Activated T-cell treated with anti-CD3 and anti-CD28 coated beads for 24 hours (primary cell): ENCODE measurements around the gene LRP5.
A peak's percentile ranks its signal among the peaks of the same experiment; 100 is the strongest.
"Not testable (repeated sequence)": the region's sequence is repeated elsewhere in the genome, so short reads cannot be mapped to it uniquely, and the experiment has no call there.

Experiments used
- DNase-seq: peaks from one replicate; pipeline ENCODE4 v3.0.0-alpha.2; 2020; ENCODE audit warnings: low read depth

Gene LRP5

DNA sequence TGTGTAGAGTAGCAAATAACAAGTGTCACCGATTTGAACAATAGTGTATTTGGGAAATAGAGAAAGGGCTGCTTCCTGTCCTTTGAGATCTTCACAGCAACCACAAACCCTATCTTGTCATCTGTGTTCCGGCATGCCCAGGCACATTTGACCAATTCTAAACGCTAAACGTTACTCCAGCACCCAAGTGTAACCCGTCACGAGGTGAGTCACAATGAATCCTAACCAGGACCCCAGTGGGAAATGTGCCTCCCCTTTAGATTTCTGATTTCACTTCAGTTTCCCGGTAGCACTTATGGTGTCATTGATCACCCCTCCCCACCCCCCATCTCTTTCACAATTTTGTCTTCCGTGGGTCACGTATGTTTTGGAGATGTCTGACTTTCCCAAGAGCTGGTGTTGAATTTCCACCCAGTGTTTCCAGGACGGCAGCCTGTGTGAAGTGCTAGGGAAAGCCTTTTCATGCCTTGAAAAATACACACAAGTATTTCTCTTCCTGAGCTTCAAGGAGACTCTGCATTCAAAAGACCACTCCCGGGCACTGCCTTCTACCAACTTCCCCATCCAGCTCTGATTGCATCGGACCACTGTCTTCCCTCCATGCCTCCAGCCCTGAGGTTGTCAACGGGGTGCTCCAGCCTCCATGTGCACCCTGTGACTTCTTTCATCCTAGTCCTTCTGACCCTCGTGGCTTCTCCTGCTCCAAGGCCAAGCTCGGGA is 30.1 kb upstream of the LRP5 start:
- peak; percentile 16 for DNase-seq

DNA sequence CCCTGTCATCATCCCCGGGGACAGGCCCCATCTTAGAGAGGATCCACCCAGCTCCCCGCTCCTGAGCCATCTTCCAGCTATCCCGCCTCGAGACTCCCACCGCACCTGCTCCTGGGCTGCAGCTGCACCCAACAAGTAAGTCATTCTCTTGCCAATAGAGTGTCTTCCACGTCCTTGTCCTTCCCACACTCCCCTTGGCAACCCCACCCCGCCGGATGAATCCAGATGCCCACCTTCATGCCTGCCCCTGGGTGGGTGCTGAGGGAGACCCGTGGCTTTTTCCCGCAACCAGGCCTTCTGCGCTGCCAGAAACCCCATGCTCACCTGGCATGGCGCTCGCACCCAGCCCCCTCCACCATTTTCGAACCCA is 29.5 kb upstream of the LRP5 start:
- DNase-seq = no peak

DNA sequence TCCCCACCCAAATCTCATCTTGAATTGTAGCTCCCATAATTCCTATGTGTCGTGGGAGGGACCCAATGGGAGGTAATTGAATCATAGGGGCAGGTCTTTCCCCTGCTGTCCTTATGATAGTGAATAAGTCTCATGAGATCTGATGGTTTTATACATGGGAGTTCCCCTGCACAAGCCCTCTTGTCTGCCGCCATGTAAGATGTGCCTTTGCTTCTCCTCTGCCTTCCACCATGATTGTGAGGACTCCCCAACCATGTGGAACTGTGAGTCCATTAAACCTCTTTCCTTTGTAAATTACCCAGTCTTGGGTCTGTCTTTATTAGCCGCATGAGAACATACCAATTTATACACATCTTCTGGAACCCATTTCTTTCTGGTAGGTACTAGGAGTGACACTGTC is 27.8 kb upstream of the LRP5 start:
- not testable (repeated sequence) for DNase-seq

DNA sequence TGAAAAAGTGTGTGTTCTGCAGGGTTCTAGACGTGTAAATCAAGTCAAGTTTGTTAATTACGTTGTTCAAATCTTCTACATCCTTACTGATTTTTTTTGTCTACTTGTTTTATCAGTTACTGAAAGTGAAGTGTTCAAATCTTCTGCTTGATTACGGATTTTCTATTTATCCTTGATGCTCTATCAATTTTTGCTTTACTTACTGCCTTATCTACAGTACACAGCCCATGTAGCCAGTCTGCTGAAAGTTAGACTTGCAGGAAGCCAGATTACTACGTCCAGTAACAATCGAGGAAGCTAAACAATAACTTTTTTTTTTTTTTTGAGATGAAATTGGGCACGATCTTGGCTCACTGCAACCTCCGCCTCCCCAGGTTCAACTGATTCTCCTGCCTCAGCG is 25.0 kb upstream of the LRP5 start:
- DNase-seq = no peak

DNA sequence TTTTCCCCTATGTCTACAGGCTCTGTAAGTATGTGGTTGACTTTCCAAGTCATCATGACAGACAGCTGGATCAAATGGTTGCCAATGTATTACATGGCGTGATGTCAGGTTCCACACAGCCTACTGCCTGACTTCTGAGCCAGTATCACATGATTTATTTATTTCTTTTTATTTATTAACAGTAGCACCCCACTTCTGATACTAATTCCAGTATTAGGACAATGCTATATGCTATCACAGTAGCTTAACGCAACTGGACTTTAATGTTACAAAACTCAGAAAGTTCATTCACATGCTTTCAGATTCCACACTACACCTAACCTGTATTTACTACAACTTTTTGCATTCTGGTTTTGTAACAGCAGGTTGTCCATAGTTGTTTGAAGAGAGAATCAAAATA is 22.9 kb upstream of the LRP5 start:
- no peak for DNase-seq

DNA sequence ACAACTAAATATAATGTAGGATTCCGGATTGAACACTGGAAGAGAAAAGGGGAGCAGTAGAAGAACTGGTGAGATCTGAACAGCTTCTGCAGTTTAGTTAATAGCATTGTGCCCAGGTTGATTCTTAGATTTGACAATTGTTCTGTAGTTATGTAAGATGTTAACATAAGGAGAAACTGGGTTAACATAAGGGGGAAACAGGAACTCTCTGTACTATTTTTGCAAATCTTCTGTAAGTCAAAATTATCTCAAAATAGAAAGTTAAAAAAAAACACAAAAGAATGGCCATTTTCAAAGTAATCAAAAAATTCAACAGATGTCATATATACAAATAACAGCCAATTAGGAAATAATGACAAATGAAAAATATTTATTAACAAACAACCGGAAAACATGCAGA is 18.7 kb upstream of the LRP5 start:
- DNase-seq = no peak

DNA sequence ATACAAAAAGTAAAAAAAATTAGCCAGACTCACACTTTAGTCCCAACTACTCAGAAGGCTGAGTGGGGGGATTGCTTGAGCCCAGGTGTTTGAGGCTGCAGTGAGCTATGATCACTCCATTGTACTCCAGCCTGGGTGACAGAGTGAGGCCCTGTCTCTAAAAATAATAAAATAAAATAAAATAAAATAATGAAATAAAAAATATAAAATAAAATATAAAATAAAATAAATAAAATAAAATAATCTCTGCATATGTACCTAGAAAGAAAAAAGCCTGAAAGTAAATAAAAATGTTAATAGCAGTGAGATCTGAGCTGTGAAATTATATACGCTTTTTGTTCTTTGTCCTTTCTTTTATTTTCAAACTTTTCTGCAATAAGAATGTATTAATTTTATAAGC is 17.1 kb upstream of the LRP5 start:
- DNase-seq = no peak

DNA sequence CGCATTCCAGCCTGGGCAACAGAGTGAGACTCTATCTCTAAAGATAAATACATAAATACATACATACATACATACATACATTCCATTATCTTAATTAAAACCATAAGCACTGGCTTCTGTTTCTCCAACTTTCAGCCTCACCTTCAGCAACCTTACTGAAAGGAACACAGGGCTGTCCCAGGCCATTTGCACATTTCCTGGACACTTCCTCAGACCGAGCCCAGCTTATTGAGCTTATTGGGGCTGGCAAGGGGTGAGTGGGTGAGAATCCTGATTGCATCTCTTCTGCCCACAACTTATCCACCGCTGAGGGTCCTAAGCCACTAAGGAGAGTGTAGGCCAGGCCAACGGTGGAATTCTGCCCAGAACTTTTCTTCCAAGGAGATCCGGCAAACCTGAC is 16.5 kb upstream of the LRP5 start:
- no peak for DNase-seq

DNA sequence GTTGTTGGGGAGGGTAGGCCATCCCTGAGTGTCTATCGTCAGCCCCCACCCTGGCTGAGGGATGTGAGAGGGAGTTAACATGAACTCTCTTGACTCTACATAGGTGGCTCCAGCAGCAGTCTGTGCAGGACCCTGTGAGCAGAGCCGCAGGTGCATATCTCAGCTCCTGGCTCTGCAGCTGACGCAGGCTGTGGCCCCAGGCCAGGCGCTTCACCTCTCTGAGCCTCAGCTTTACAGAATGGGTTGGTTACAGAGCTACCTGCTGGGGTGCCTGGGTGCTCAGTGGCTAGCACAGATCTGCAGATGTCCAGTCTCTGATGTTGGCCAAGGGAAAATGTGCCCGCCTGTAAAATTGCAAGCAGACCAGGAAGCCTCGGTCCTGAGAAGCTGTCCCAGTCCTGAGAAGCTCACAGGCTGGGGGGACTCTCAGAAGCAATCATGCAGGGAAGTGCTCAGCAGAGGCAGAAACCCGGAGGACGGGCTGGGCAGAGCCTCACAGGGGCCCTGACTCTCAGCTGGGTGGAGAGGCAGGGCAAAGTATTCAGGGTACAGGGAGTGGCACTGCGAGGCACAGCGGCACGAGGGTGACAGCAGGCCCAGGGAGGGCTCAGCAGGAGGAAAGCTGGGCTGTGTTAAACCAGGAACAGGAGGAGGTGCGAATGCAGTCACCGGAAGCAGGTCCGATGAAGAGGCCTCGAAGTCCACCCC is 15.9 kb upstream of the LRP5 start:
- DNase-seq = no peak

DNA sequence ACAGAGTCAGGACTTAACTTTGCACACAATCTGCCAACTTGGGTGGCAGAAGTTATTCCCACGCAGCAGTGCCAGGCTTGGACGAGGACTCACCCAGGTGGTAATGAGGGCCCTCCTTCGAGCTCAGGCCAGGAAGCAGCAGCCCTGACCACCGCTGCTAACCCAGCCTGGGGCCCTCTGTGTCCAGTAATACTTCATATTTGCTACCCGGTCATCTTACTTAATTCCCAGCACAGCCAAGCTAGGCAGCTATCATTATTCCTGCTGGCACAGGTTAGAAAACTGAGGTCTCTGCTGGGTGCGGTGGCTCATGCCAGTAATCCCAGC is 15.4 kb upstream of the LRP5 start:
- no peak for DNase-seq

DNA sequence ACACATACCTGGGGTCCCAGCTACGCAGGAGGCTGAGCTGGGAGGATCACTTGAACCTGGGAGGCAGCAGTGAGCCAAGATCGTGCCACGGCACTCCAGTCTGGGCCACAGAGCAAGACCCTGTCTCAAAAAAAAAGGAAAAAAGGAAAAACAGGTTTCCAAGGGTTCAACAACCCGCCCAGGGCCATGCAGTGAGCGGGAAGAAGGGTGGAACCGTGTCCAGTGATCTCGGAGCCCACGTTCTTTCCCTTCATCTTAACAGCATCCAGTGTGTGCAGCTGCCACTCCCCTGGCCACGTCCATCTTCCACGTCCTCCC is 14.9 kb upstream of the LRP5 start:
- DNase-seq = no peak

DNA sequence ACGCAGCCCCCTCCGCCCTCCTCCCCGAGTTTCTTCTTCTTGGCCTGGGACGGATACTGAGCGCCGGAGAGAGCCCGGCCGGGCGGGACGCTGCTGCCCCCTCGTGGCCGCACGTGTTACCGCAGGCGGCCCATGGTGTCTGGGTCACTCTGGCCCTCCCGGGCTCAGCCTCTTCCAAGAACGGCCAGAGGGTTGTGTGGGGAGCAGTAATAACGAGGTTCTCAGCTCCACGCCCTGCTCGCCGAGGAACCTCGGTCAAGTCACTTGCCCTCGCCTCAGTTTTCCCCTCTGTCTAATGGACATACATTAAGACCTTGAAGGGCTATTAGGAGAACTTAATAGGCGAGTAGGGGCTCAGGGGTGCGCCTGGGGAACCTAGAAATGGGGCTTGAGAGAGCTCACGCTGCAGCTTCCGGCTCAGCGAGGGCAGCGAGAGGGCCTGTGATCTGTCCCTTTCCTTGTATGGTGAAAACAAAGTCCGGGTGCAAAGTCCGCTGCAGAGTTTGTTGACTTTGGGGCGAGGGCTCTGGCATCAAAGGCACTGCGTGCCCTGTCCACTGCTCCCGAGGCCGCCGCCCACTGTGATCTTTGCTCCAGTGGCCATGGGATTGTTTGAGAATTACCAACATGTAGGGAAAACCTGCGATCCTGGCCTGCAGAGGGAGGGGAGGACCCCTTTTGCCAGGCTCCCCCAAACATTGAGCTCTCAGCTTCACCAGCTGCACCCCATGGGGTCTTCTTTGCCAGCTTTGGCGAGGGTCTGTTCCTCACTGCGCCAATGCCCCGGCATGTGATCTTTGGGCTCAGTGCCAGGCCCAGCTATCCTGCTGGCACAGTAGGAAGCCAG is 14.4 kb upstream of the LRP5 start:
- DNase-seq = peak; percentile 58

DNA sequence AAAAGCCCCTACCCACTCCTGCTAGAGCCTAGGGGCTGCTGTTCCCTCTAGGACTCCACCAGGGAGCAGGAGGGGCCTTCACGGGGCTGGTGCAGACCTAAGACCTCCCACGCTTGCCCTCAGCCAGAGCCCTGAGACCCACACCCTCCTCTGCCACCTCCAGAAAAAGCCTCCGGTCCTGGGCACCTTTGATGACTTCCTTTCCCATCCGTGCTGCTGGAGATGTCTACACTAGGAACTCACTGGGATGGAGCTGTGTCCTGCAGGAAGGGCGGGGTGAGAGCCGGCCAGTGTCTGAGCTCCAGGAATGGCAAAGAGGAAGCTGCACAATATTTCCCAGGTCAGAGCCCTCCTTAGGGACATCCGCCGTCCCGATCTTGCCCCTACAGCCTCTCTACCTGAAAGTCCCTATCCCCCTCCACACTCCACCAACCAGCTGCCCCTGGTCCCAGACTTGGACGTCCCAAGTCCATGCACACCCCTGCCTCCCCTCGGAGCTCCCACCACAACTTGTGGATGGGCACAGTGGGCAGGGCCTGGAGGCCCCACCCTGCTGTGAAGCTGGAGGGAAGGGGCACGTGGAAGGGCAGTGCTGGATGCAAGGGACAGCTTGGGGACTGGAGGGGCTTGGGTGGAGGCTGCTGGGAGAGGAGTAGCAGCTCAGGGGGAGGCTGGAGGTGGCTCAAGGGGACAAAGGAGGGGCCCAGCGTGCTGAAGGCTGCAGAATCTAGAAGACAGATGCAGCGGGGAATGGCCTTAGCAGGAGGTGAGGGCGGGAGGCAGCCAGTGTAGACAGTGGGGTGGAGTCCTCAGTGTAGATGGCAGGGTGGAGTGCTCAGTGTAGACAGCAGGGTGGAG is 13.5 kb upstream of the LRP5 start:
- no peak for DNase-seq

DNA sequence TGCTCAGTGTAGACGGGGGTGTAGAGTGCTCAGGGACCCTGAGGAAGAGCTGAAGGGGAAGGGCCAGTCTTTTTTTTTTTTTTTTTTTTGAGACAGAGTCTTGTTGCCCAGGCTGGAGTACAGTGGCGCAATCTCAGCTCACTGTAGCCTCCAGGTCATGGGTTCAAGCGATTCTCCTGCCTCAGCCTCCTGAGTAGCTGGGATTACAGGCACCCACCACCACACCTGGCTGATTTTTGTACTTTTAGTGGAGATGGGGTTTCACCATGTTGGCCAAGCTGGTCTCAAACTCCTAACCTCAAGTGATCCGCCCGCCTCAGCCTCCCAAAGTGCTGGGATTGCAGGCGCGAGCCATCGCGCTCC is 12.9 kb upstream of the LRP5 start:
- not testable (repeated sequence) for DNase-seq

DNA sequence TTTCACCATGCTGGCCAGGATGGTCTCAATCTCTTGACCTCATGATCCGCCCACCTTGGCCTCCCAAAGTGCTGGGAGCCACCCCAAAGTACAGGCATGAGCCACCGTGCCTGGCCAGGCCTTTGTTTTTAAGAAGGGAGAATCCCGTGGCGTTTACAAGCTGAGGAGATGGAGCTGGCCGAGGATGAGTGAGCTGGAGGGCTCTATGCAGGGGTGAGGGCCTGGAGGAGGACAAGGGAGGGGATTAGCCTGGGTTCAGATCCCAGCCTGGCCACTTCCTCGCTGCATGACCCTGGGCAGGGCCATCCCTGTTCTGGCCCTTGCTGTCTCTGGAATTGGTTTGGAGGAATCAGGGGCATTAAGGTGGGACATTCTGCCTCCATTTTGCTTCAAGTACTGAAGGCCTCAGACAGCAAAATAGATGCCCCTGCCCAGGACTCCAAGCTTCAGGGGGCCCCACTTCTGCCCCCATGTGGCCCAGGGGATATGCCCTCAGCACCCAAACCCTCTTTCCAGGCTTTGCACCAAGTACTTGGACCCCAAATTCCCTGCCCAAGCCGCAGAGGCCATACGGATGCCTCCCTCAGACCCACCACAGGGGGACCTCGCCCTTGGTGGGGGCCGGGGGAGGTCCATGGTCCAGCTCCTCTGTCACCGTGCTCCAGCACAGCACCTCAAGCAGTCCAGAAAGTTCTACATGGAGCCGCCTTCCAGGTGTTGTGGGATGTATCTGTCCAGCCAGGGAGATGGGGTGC is 12.1 kb upstream of the LRP5 start:
- DNase-seq = no peak

DNA sequence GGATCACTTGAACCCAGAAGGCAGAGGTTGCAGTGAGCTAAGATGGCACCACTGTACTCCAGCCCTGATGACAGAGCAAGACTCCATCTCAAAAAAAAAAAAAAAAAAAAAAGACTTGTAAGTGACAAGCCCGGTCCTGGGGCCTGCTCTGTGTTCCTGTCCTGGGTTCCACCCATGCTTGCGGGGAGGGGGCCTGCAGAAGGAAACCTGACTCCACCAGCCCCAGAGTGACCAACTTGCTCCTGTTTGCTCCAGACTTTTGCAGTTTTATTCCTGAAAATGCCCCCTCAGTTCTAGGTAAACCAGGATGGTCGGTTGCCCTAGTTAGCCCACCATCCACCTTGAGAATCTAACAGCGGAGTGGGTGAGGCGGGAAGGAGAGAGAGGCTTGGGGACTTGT is 10.1 kb upstream of the LRP5 start:
- DNase-seq = no peak

DNA sequence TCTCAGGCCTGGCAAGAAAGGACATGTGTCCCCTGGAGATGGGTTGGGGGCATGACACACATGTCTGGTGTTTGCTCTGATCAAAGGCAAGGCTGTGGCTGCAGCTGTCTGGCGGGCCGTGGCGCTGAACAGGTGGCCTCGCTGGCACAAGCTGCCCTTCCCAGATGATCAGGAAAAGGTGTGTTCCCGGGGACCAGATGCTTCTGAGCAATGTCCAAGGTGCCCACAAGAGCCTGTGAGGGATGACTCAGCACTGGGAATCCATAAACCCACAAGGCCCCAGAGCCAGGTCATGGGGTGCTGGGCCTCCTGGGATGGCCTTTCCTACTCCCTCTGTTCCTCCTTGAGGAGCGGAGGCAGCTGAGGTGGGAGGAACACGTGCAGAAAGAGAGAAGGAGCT is 9.7 kb upstream of the LRP5 start:
- no peak for DNase-seq

DNA sequence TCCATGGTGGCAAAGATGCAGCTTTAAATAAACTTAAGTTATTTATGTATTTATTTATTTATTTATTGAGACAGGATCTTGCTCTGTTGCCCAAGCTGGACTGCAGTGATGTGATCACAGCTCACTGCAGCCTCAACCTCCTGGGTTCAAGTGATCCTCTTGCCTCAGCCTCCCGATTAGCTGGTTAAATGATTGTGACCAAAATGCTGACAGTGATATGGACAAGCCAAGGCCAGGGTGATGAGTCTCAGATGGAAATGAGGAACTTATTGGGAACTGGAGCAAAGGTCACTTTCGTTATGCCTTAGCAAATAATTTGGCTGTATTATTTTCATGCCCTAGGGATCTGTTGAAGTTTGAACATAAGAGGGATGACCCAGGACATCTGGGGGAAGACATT is 9.3 kb upstream of the LRP5 start:
- no peak for DNase-seq

DNA sequence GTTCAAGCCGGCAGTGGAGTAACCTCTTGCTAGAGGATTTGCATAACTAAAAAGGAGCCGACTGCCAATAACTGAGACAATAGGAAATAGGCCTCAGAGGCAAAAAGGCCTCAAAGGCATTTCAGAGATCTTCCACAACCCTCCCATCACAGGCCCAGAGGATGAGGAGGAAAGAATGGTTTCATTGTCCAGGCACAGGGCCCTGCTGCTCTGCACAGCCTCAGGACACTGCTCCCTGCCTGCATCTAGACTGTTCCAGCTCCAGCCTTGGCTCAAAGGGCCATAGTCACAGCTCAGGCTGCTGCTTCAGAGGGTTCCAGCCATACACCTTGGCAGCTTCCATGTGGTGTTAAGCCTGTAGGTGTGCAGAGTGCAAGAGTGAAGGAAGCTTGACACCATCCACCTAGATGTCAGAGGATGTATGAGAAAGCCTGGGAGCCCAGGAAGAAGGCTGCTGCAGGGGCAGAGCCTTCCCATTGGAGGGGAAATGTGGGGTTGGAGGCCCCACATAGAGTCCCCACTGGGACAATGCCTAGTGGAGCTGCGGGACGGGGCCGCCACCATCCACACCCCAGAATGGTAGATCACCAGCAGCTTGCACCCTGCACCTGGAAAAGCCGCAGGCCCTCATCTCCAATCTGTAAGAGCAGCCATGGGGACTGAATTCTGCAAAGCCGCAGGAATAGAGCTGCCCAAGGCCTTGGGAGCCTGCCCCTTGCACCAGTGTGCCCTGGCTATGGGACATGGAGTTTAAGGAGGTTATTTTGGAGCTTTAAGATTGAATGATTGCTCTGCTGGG is 8.2 kb upstream of the LRP5 start:
- DNase-seq = no peak

DNA sequence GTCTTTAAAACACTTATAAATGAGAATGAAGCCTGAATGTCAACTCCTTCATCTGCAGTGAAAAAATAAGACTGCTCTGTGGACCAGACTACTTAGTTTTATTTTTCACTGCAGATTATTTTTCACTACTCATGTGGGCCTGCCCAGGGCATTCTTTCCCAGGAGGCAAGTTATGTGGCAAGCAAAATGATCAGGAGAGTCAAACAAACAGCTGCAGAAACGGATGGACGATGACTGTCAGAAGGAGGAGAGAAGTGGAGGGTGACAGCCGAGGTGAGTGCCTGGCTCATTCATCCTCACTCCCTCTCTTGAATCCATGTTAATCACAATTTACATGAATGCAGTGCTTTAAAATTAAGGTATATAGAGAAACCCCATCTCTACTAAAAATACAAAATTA is 5.8 kb upstream of the LRP5 start:
- no peak for DNase-seq

DNA sequence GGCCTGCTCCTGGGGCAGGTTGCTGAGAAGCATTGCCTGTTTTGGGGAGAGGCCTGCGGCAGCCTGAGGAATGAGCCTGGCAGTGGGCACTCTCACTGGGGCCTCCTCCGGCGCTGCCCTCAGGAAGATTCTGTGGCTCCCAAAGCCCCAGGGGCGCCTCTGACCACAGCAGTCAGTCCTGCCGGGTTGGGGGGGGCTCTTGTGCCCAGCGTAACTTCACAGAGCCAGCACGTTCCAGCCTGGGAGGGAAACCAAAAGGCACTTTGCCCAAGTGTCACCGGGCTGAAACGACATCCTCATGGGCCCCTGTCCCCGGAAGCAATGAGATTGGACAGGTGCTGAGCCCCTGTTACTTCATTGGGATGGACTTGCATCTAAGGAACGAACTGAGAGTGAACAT is 4.3 kb upstream of the LRP5 start:
- no peak for DNase-seq
